GM18507 (cell line): ENCODE results near the gene SLC22A12.

Experiments
- DNase-seq: peaks from one replicate; pipeline ENCODE4 v3.0.0; 2011; ENCODE audit warnings: low read depth; ENCODE audit not compliant: insufficient read length; ENCODE audit errors: extremely low spot score
- FAIRE-seq: peaks from 2 replicates; lab custom pipeline; 2011; peaks lifted over from hg19 to GRCh38; lab: Jason Lieb, UNC

The SLC22A12 gene

DNA sequence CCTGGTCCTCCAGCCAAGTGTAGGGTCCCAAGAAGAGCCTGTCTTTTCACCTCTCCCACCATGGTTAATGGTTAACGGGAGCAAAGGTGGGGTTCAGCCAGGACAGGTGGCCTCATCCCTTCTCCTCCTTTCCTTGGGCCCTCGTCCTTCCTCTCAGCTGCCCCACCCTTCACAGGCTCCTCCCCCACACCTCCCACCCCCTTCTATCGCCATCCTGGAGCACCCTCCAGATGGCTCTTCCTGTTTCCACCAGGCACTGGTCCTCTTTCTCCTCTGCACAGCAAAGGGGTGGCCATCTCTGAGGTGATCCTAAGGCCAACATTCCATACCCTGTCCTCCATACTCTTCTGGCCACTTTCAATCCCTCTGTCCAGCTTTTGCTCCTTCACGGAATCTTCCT is 48.9 kb downstream of the SLC22A12 start:
- FAIRE-seq: no peak
- no peak for DNase-seq

DNA sequence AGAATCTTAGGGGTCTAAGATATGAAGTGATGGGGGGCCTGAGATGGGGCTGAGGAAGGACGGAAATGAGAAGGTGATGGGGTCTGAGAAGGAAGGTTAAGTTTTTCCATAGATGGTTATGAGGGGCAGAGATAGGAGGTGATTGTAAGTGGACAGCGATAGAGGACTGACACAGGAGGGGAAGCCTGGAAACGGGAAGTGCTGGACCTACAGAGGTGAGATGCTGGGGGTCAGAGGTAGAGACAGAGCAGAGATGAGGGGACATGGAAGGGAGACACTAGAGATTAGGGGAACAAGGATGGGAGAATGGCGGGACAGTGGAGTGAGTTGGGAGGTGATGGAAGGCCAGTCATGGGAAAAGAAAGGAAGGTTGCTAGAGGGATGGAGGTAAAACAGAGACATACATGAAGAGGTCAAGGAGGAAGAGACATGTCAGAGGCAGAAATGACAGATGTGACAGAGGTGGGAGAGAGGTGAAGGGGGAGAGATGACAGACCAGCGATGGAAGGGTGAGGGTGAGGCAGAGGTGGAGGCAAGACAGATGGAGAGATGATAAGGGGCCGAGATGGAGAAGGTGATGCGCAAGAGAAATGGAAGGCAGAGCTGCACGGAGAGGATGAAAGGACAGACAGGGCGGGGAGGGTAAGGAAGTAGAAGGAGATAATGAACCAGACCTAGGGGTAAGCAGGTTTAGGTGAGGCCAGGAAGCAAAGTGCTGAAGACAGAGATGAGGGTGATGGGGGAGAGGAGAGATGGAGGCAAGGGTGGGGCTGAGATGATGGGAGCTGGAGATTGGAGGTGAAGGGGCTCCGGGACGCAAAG is 50.8 kb downstream of the SLC22A12 start:
- DNase-seq: no peak
- FAIRE-seq: no peak

DNA sequence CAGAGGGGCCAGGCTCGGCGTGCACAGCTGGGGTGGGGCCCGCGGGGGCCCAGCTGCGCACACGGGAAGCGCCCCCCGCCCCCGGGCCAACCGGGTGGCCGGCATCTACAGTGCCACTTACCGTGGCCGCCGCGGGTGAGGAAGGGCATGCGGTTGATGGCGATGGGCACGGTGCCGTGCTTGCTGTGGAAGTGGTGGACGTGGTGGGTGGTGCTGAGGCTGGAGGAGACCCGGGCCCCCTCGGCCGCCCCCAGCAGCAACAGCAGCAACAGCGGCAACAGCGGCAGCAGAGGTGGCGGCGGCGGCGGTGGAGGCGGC is 51.4 kb downstream of the SLC22A12 start:
- no peak for DNase-seq
- no peak for FAIRE-seq

- DNase-seq (no peak), FAIRE-seq (no peak)
Observed at GRCh38 chr11:64642871-64643255, 51.8 kb downstream of the SLC22A12 start.

DNA sequence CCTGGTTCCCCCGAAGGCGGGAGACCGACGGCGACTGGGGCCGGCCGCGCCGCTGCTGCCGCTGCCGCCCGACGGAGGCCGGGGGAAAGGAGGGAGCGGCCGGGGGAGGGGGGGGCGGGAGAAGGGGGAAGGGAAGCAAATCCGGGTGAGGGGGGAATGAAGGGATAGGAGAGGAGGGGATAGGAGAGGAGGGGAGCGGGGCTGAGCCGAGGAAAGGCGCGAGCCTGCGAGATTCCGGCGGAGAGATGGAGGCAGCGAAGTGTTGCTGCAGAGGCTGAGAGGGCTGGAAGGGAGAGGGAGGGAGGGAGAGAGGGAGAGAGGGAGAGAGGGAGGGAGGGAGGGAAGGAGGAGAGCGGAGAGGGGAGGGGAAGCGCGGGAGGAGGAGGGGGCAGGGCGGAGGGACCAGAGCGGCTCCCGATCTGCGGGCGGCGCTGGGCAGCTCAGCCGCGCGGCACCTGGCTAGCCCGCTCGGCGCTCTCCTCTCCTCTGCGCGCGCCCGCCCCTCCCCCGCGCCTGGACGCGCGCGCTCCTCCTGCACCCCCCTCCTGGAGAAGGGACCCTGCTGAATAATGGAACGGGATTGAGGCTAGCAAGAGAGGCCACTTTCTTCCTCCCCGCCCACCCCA is 52.3 kb downstream of the SLC22A12 start:
- no peak for DNase-seq
- no peak for FAIRE-seq

DNA sequence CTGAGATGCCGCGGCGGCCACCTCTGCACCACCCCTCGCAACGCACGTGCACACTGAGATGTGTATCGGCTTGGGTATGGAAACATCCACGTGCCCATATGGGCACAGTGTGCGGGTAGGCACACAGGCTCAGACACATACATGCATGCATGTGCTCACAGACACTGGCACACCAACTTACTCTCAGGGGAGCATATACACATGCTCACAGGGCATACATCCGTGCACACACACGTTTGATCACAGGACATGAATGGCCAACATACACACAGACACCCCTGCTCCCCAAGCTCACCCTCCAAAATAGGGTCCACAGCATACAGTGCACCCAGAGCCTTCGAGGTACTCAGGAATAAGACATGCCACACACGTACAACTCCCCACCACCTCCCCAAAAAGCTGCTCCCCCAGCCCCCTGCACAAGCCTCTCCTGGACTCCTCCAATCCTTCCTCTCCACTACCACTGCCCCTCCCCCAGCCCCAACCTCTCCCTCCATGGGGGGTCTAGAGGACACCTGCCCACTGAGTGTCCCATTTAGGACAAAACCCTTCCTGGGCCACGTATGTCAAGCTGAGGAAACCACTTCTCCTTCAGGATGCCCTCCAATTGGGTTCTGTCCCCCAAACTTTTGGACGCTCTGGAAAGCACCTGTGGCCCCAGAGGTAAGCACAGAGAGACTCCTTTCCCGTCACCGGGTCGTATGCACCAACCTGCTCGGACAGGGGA is 53.1 kb downstream of the SLC22A12 start:
- FAIRE-seq: no peak

GRCh38 chr11:64644647-64645275 is 53.7 kb downstream of the SLC22A12 start:
- DNase-seq (no peak), FAIRE-seq (no peak)

More for the DNA sequence above, 53.1 kb downstream of the SLC22A12 start:
- no peak for DNase-seq

DNA sequence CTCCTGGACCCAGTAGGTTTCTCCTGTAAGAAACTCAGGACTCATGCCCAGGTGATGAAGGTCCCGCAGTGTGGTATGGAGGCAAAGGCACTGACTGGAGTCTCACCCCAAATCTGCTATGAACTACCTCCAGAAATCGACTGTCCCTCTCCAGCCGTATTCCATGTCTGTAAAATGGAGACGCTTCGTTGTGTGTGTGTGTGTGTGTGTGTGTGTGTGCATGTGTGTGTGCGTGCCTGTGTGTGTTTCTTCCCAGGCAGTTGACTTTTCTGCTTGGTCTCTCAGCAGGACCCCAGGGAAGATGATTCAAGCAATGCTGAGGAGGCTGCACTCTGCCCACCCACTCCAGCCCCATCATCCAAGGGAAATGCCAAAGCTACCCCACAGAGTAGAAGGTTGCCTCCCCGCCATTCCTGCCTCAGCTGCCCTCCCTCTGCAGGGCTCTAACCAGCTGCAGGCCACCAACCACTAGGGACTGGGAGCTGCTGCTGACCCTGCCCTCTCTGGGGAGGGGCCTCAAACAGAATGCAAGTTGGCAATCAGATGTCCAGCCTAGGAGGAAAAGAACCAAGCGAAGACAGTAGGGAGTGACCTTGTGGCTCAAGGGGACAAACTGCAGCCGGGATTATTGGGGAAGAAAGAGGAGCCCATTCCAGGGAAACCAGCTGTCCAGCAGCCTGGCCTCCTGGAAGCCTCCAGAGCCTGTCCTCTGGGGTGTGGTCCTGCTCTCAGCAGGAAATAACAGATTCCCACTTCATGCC is 56.2 kb downstream of the SLC22A12 start:
- FAIRE-seq: no peak

DNA sequence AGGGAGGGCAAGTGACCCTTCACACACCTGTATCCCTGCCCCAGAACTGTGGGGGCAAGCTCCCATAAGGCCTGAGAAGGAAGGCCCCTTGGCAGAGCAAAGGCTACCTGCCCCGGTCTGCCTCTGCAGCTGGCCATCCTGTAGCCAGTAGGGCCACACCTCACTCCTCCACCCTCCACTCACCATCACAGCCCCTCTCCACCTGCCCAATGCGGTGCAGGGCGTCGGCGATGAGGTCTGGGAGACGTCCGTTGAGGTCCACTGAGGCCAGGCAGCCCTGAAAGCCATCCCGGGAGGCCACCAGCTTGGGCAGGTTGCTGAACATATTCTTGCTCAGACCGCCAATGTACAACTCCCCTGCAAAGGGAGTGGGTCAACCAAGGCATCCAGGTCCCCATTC is 57.5 kb downstream of the SLC22A12 start:
- FAIRE-seq (no peak), DNase-seq (no peak)

More for the DNA sequence above, 56.2 kb downstream of the SLC22A12 start:
- no peak for DNase-seq

DNA sequence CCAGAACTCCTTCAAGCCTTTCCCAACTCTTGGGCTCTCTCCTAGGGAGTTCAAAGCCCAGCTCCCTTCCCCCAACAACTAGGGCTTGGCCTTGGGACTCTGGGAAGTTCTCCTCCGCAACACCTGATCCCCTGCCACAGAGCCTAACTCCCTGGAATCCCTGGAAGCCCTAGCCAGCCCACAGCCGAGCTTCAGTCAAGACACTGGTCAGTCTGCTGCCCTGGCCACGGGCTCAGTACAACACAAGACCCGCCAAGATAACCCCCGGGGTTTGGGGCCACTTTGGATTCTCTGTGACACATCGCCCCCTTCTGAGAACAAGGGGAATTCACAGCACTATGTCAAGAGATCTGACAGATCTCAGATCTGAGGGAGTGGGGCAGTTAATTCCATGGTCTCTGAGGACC is 58.3 kb downstream of the SLC22A12 start:
- FAIRE-seq: peak; percentile 59

DNA sequence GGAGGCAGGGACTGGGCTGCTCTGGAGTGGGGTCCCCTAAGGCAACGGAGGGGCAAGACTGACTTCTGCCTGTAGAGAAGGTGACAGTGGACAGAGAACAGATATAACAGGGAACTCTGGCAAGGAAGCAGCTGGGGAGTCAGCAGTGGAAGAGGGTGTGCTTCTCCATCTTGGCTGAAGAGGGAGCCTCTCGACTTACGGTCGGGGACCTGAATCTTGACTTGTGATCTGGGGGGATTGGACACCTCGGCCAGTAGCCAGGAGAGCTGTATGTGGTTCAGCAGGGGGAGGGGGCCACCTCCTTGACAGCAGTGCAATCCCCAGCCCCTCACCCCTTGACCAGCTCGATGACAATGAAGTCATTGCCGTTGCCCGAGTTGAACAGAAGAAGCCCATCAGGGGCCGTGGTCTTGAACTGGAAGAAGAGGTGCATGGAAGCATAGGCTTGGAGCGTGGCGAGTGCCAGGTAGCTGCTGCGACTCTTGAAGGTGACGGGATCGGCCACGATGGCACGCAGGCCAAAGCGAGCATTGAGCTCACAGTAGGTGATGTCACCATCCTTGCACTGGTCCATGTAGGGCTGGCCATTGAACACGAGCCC is 60.0 kb downstream of the SLC22A12 start:
- peak; percentile 79 for FAIRE-seq
- DNase-seq: no peak

More for the DNA sequence above, 58.3 kb downstream of the SLC22A12 start:
- no peak for DNase-seq
